ENCODE measurements around the gene CKAP2L.

GRCh38 chr2:112789186-112789585, 24.8 kb upstream of the CKAP2L start:
- no peak for TF ChIP-seq POLR2A (IDR thresholded peaks at IDR 0.05)
- TF ChIP-seq CTCF (IDR thresholded peaks at IDR 0.05), result no peak
- no peak for TF ChIP-seq EP300 (IDR thresholded peaks at IDR 0.05)
